PC-9 (cell line): ENCODE results near the gene RAB3IL1. TPM values are rescaled to one million over a fixed set of nuclear protein-coding genes. Genes with fewer than 3 reads are reported as not detected.

ENCODE experiments used
- BruUV-seq: library from RNA; stranded (reverse); fragments of 400-500 nt; replicated peaks from 2 replicates; lab custom pipeline; 2021; lab: Mats Ljungman, UMichigan
- CTCF ChIA-PET: fragments of 300-600 bp; sonication (Branson Sonifier 250); formaldehyde crosslinking; loops from one replicate; lab custom pipeline; 2022; ENCODE audit warnings: antibody characterized with exemption; lab: Charles Lee
- POLR2A ChIA-PET: fragments of 300-600 bp; sonication (Branson Sonifier 250); formaldehyde crosslinking; loops from one replicate; lab custom pipeline; 2022; ENCODE audit warnings: antibody characterized with exemption; ENCODE audit not compliant: unreplicated experiment; lab: Charles Lee
- DNase-seq, 2 experiments: peaks; one replicate each; pipeline versions ENCODE4 v3.0.0 to v3.0.0-alpha.2; 2015 to 2022; ENCODE audit warnings: mixed read lengths in 1 of 2
- H2AFZ ChIP-seq: fragments of 200-600 bp; sonication (generic); 2 replicates; pipeline ENCODE4 v1.8.1; 2017; ENCODE audit warnings: antibody characterized with exemption
- H3F3A ChIP-seq: fragments of 200-600 bp; sonication (generic); 2 replicates; pipeline ENCODE4 v1.8.1; 2017; ENCODE audit warnings: antibody characterized with exemption, mild to moderate bottlenecking, low read depth; ENCODE audit not compliant: insufficient read depth
- H3K27ac ChIP-seq: fragments of 200-600 bp; sonication (generic); 2 replicates; pipeline ENCODE4 v1.6.1; 2016; ENCODE audit warnings: mixed run types
- H3K27me3 ChIP-seq: fragments of 200-600 bp; sonication (generic); 2 replicates; pipeline ENCODE4 v1.6.1; 2016; ENCODE audit warnings: low read depth, mixed run types; ENCODE audit not compliant: insufficient read depth
- H3K36me3 ChIP-seq: fragments of 200-600 bp; sonication (generic); 2 replicates; pipeline ENCODE4 v1.6.1; 2016; ENCODE audit warnings: low read depth, mixed run types
- H3K4me1 ChIP-seq: fragments of 200-600 bp; sonication (generic); replicated peaks from 2 replicates; pipeline ENCODE4 v1.6.1; 2016; ENCODE audit warnings: mixed run types; ENCODE audit not compliant: insufficient read depth
- H3K4me2 ChIP-seq: fragments of 200-600 bp; sonication (generic); 2 replicates; pipeline ENCODE4 v1.6.1; 2017; ENCODE audit warnings: mixed run types
- H3K4me3 ChIP-seq: fragments of 200-600 bp; sonication (generic); 2 replicates; pipeline ENCODE4 v1.6.1; 2016; ENCODE audit warnings: mixed run types
- H3K79me2 ChIP-seq: fragments of 200-600 bp; sonication (generic); 2 replicates; pipeline ENCODE4 v1.6.1; 2017; ENCODE audit warnings: low read depth, mixed run types
- H3K9me2 ChIP-seq: fragments of 200-600 bp; sonication (generic); 2 replicates; pipeline ENCODE4 v1.8.1; 2017; ENCODE audit warnings: mild to moderate bottlenecking; ENCODE audit not compliant: insufficient read depth
- H3K9me3 ChIP-seq: fragments of 200-600 bp; sonication (generic); 2 replicates; pipeline ENCODE4 v1.8.1; 2016; ENCODE audit warnings: low read depth; ENCODE audit not compliant: insufficient read depth
- H4K20me1 ChIP-seq: fragments of 200-600 bp; sonication (generic); 2 replicates; pipeline ENCODE4 v1.8.1; 2017; ENCODE audit not compliant: insufficient read depth
- CTCF ChIP-seq: fragments of 200-600 bp; sonication (generic); conservative IDR thresholded peaks from 2 replicates; pipeline ENCODE4 v1.6.1; 2017; ENCODE audit warnings: mixed run types, antibody characterized with exemption, mild to moderate bottlenecking, moderate library complexity
- EZH2 ChIP-seq: fragments of 200-600 bp; sonication (generic); IDR thresholded peaks from 2 replicates; pipeline ENCODE4 v1.8.0; 2017; ENCODE audit warnings: antibody characterized with exemption, low read depth
- intact Hi-C: fragments of 100-400 bp; cut with micrococcal nuclease; formaldehyde crosslinking; loops from one replicate; pipeline ENCODE4 v1.10.0; 2022; ENCODE audit not compliant: unreplicated experiment
- total RNA-seq: library from RNA; stranded (reverse); gene quantifications from 2 replicates; pipeline ENCODE4 v1.2.3, GENCODE V29; 2021

Gene RAB3IL1
- total RNA-seq, 1 experiment from 2014 or later, result 4.4 TPM

- Histone ChIP-seq H3K79me2 (no peaks in the 10 kb centered on the region), H3K4me1 (no peaks in the 10 kb centered on the region), H4K20me1 (no peaks in the 10 kb centered on the region), H3K9me3 (no peaks in the 10 kb centered on the region), H3K27me3 (no peaks in the 10 kb centered on the region), H3K36me3 (no peaks in the 10 kb centered on the region), H3K4me2 (no peak overlapping the region), H3F3A (no peaks in the 10 kb centered on the region), H3K9me2 (no peaks in the 10 kb centered on the region), H3K27ac (no peak overlapping the region), H2AFZ (no peak overlapping the region), H3K4me3 (no peak overlapping the region)
- no TSS peak for BruUV-seq
- intact Hi-C loops, result no loop called here
- ChIA-PET POLR2A (no interaction called here), CTCF (no interaction called here)
- no peak for DNase-seq
- TF ChIP-seq CTCF, result no peak
- TF ChIP-seq EZH2, result no peak
These were observed 63.6 kb downstream of the RAB3IL1 start for GRCh38 chr11:61853698-61854169.

DNA sequence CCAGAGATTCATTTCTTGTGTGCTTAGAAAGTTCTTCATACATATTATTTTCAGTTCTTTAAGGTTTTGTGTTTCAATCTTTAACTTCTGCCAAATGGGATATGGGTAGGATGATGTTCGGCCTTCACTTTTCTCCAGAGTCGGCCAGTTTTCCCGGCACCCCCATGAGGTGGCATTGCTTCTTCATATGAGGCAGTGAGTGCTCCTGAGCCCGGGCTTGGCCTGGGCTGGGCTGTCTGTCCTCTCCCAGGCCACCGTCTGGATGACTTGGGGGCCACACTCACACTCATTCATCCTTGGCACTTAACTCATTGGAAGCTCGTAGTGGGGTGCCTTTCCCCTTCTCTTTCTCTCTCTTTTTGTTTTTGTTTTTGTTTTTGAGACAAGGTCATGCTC is 65.5 kb downstream of the RAB3IL1 start:
- intact Hi-C loops, result no loop called here
- no peak for DNase-seq
- Histone ChIP-seq H3K4me2 (no peak overlapping the region), H2AFZ (no peak overlapping the region), H3K4me1 (no peaks in the 10 kb centered on the region), H3F3A (no peaks in the 10 kb centered on the region), H3K27ac (no peak overlapping the region), H4K20me1 (no peaks in the 10 kb centered on the region), H3K79me2 (no peaks in the 10 kb centered on the region), H3K9me3 (no peaks in the 10 kb centered on the region), H3K27me3 (no peaks in the 10 kb centered on the region), H3K36me3 (no peaks in the 10 kb centered on the region), H3K9me2 (no peaks in the 10 kb centered on the region), H3K4me3 (no peak overlapping the region)
- no TSS peak for BruUV-seq
- ChIA-PET CTCF (no interaction called here), POLR2A (no interaction called here)
- no peak for TF ChIP-seq EZH2
- TF ChIP-seq CTCF, result no peak

DNA sequence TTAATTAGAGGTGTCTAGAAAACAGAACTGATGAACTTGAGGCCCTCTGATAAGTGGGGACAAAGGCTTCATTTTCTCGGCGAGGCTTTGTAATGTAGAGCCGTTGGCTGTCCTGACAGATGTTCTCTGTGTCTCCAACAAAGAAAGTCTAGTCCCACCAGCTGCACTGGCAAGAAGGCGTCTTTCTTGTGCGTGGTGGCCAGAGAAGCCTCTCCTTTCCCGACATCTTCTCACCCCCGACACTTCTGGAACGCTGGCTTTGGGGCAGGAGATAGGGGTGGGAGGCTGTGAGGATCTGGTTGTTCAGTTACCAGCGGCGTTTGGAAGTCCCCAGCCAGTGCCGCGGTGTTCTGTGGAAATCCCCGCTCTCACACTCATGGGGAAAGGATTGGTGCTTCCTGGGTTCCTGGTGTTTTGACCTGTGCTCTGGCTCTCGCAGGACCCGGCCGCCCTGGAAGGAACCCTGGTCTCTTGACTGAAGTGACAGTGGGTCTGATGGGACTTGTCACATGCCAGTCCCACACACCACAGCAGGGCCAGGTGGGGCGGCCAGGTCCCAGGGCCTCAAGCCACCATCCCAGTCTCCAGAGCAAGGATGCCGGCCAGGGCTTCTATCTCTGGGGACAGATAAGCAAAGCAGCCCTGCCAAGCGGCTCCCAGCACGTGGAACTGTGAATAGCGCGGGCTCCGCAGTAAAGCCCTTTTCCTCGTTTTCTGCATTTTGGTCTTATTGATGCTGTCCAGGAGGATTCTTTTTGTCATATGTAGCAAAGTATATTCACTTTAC is 66.1 kb downstream of the RAB3IL1 start:
- Histone ChIP-seq H3K4me2 (no peak overlapping the region), H3K27ac (no peak overlapping the region), H3K36me3 (no peaks in the 10 kb centered on the region), H3K79me2 (no peaks in the 10 kb centered on the region), H3K9me3 (no peaks in the 10 kb centered on the region), H3K27me3 (no peaks in the 10 kb centered on the region), H2AFZ (no peak overlapping the region), H3F3A (no peaks in the 10 kb centered on the region), H3K4me1 (no peaks in the 10 kb centered on the region), H3K4me3 (no peak overlapping the region), H3K9me2 (no peaks in the 10 kb centered on the region), H4K20me1 (no peaks in the 10 kb centered on the region)
- no TSS peak for BruUV-seq
- DNase-seq, result no peak
- ChIA-PET POLR2A (no interaction called here), CTCF (interaction anchor here (0.6 kb wide), 1 partner anchor 478 kb away, joined by 3 read pairs; no protein-coding TSS in a partner anchor)
- intact Hi-C loops, result no loop called here
- TF ChIP-seq EZH2, result no peak
- no peak for TF ChIP-seq CTCF
